GM19025 (cell line): ENCODE data around the gene SYTL4.

ENCODE experiments used
- ATAC-seq: cut with Tn5 transposase; IDR thresholded peaks from one replicate; pipeline ENCODE4 v1.9.1; 2021; ENCODE audit warnings: mild to moderate bottlenecking, low read depth, moderate library complexity; ENCODE audit not compliant: unreplicated experiment

The SYTL4 gene

DNA sequence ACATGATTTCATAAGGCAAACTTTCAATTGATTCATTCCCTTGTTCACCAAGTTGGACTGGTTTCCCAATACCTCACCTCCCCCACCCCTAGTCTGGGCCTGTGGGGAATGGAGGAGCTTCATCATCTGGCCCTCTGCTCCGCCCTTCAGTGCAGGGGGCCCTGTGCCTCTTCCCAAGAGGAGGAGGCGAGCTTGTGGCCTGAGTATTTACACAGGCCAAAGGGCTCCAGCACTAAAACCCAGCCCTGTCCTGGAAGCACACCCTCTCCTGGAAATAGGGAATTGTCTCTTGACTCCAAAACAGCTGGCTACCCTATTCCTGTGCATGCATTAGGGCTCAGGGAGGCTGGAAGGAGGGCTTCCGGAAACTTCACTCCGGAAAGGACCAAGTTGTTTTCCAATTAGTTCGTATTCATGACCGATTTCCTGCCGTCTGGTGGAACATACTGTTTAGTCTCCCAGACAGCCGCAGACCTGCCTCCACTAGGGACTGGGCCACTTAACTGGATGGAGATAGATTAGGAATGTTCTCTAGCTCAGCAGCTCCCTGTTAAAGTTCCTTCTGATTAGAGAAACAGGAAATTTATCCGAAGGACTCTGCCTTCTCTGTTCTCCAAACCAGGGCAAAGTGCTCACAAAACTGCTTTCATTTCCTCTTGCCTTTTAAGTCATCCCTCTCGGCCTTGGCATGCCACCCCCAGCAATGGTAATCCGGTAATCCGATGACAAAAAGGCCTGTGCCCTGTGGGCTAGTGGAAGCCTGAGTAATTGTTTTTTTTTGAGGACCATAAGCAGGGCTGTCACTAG, 82.2 kb downstream of the SYTL4 start:
- ATAC-seq: no peak

DNA sequence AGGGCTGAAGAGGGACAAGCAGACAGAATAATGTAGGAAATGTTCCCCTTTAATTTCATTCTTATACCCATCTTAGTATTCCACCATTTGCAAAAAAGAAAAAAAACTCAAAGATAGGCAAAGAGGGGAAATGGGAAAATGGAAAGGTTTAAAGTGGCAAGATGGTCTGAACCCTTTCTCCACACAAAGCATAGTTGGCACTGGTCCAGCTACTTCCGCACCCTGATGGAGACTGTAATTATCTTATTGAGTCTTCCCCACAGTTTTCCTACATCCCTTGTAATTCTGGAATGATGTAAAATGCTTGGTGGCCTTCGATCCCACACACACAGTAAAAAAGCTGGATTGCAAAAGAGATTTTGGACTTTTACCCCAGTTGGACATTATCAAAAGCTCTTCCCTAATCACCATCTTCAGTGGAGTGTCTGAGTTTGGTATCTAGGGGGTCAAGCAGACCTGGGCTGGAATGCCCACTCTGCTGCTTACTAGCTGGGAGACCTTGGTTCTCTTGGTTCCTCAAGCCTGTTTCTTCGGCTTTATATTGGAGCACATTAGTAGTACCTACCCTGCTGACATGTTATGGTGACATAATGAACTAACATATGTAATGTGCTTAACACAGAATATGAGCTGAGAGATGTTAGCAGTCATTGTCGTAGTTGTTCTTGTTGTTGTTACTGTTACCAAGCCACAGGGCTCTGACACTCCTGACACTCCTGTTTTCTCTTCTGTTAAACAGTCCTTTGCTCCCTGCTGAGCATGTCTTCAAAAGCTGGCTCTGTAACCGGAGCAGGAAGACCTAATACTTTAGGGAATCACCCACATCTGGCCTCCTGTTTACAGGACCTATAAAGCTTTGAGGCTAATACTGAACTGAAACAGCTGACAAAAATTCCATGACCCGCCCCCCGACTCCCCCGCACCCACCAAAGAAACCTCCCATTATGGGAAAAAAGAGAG, 83.2 kb downstream of the SYTL4 start:
- no peak for ATAC-seq

DNA sequence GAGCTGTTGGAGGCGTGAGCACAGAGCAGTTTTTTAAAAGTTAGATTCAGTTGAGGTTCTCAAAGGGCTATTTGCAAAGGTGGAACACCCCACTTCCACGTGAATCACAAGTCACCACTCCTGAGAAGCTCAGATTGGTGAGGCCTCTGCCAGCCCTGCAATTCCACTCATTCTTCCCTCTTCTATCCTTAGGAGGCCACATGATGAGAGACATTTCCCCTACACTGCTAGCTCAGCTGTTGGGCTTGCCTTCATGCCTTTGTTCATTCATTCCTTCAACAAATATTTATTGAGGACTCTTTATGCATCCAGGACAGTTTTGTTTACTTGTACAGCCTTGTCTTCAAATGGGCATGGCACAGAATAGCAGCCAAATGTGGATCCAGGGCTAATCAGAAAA, 84.2 kb downstream of the SYTL4 start:
- no peak for ATAC-seq

DNA sequence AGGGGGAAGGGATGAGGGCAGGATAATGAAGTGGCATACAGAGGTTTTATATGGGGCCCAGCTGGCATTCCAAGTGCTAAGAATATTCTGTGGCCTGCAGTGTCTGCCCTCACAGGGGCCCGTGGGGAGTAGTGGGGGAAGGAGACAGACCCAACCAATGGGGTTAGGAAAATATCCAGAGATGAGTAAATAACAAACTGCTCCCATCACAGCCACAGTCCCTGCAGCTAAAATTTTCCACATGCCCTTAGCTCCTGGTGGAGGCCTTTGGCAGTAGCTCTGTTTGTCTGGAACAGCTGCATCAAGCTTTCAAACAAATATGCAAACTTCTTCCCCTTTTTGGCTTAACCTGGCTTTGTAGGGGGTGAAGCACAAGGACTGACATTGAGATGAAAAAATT, 84.8 kb downstream of the SYTL4 start:
- ATAC-seq: no peak

DNA sequence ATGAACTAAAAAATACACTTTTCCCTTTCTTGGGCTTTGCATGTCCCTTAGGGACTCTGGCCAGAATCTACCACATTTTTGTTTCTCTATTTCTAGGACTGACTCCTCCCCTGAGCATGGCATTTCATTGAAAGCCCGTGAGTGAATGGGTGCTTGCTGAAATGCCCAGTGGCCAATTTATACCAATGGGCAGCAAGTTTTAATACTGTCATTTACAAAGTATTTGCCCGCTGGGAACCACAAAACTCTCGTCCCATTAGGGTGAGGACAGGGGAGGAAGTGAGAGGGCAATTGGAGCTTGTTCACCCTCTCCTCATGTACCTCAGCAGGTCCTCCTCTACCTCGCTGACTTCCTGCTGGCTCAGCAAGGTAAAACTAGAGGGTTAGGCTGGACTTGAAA, 86.8 kb downstream of the SYTL4 start:
- ATAC-seq: no peak

DNA sequence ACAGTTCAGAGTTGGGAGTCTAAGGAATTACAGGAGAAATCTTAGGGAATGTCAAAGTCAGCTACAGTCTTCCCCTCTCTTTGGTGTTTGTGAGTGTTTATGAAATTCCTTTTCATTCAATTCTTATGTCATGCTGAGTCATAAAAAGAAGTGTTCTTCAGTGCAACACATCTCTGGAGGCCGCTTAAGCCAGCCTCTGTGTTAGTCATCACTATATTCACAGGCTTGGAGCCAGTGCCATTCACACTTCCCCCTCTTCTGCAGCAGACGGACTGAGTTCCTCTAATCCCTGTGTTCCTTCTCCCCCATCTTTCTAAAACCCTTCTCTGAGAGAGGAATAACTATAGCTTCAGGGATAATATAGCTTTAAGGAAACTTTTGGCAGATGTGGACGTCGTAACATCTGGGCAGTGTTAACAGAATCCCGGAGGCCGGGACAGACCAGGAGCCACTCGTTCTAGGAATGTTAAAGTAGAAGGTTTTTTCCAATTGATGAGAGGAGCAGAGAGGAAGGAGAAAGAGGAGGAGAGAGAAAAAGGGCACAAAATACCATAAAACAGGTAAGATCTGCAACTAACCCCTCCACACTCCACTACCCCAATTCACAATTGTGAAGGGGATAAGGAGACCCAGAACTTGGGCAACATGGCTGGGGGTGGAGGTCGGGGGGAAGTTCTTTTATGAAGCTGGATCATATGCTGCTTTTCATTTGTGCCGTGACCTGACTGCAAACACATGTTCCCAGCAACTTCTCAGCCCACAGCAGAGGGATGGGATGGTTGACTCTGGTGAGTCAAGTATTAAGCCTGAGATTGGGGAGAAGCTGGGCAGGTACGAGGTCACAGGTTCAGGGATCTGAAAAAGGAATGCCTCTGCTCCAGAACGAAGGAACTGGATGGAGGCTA, 87.7 kb downstream of the SYTL4 start, which contains the start of gene SRPX2:
Gene SRPX2, plus strand, starts transcription at position 244 of the 905 bp plus-strand sequence. CDS start 2,124 bp downstream, outside the sequence.
- ATAC-seq: no peak

DNA sequence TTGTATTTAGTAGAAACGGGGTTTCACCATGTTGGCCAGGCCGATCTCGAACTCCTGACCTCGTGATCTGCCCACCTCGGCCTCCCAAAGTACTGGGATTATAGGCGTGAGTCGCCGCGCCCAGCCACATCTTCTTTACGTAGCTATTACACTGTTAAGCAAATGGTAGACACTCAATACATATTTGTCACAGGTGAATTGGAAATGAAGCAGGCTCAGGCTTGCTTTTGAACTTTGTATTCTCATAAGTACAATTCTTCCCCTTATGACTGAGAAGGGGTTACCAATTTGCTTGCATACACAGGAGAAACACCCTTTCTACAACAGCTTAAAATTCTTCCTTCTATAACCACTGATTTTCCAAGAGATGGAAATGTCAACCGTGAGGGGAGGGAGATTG, 88.7 kb downstream of the SYTL4 start:
- ATAC-seq: no peak

DNA sequence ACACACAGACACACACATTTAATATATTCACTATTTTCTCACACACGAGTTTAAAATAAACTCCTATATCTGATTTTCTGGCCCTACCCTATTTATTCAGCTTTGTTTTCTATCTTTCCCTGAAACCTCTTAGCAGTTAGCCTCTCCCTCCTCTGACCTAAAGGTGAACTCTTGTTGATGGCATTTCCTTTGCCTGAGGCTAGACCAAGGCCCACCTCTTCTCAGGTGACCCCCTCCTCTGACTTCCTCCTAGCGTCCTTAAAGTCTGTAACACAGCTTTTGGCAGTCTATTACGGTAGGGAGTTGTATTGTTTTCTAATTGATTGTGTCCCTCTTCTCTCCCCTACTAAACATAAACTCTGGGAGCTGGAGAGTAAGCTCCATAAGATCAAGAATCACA, 89.6 kb downstream of the SYTL4 start:
- ATAC-seq: no peak

DNA sequence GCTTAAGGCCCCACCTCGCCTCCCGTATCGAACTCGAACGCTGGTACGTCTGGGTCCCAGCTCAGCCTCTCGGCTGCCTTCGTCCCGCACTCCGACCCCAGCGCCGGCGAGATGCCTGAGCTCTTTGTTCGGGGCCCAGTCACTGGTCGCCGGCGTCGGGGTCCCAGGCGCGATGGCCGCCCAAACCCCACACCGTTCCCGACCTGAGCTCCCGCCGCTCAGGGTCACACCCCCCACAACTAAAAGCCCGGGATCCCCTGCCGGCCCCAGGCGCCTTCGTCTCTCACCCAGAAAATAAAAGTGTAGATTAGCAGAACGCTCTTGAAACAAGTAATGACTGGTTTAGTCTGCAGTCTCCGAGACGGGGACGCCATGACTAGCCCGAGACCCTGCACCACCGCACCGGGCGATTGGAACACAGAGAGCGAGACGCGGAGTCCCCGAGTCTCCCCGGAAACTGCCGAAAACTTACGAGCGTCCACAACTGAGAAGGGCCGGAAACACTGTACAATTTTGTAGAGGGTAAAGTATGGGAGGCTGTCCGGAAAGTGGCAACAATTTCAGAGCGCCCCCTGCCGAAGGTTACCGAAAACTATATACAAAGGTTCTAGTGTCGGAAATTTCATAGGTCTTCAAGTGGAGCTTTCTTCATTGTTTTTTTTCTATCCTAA, 95.5 kb downstream of the SYTL4 start, which contains the start of gene TSPAN6:
Gene TSPAN6, minus strand, starts transcription at position 486 of the 671 bp plus-strand sequence. Its CDS starts 112 bp downstream, at position 374.
- ATAC-seq: no peak

DNA sequence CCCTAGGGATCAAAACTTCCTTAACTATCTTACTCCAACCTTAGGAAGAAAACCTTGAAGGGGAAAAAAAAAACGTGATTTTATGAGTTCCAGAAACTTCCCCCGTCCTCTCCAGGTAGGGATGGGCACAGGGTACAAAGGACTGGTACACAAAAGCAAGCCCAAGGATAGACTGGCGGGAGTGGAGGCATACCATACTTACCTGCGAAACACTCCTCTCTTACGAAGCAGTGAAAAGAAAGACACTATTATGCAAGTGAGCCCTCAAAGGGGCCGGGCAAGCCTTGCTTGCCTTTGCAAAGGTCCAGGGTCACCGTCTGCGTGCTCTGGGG, 96.0 kb downstream of the SYTL4 start:
- no peak for ATAC-seq

DNA sequence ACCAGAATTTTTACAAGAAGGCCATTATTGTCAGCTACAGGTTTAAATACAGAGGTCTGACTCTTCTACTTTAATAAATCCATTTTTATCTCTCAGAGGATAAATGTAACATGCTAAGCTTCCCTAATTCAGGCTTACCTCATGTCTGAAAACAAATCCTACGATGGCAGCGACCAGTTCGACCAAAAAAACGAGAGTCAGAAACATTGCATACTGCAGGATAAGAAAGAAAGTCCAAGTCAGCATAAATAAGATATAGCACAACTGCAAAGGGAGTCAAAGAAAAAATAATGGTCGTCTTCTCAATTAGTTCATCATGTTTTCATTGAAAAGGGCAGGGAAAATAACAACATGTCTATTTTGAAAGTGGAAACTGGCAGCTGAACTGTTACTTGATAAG, 96.9 kb downstream of the SYTL4 start:
- no peak for ATAC-seq

DNA sequence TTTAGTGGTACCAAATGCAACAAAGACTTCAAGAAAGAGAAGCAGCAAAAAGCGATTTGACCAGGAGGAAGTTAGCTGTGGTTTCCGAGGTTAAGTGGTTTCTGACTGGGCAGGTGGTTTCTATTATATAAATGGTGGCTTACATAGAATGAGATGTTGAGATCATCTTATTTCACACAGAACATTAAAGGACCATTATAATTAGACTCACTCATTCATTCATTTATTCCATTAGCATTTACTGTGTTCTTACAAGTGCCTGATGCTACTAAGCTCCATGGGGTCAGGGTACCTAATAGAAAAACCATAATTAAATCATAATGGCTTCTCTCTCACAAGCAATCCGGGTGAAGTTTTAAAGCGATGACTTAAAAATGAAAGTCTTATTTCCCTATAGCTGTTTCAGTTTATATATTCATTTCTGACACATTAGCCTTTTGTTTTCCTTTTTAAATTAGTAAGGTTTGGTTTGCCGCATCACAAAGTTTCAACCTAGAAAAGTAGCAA, 105.9 kb downstream of the SYTL4 start:
- peak; percentile 81 for ATAC-seq
